Ovary (tissue), 9 donors: ENCODE measurements around the gene NTRK3. TPM values are rescaled to one million over a fixed set of nuclear protein-coding genes. Genes with fewer than 3 reads are reported as not detected.

Experiments
- DNase-seq, 5 donors: peaks; one replicate each; pipeline ENCODE4 v3.0.0-alpha.2; 2019 to 2020
- H3K27ac ChIP-seq, 2 donors: fragments of 200-600 bp; one replicate each; pipeline versions ENCODE4 v1.5.1 to v1.8.0; 2019 to 2022
- H3K27me3 ChIP-seq: fragments of 200-600 bp; one replicate; pipeline ENCODE4 v1.8.0; 2022
- H3K36me3 ChIP-seq: fragments of 200-600 bp; sonication (generic); one replicate; pipeline ENCODE4 v1.5.1; 2019
- H3K4me1 ChIP-seq: one replicate; pipeline ENCODE4 v1.8.1; 2013; ENCODE audit warnings: mild to moderate bottlenecking, moderate library complexity; ENCODE audit not compliant: insufficient read depth
- H3K4me3 ChIP-seq: fragments of 200-600 bp; sonication (generic); one replicate; pipeline ENCODE4 v1.5.1; 2017
- H3K9me3 ChIP-seq, 2 donors: fragments of 200-600 bp in 1 of 2; sonication (generic) in 1 of 2; one replicate each; pipeline versions ENCODE4 v1.5.1 to v1.8.1; 2013 to 2019; ENCODE audit warnings: mild to moderate bottlenecking in 1 of 2, moderate library complexity in 1 of 2
- CTCF ChIP-seq, 3 donors: fragments of 450-650 bp in 2 of 3; fragments of 200-600 bp in 1 of 3; IDR thresholded peaks; one replicate each; pipeline versions ENCODE4 v1.5.1 to v1.8.0; 2016 to 2022; ENCODE audit warnings: antibody characterized with exemption in 3 of 3, mild to moderate bottlenecking in 1 of 3
- EP300 ChIP-seq: sonication (generic); formaldehyde crosslinking; IDR thresholded peaks from one replicate; pipeline ENCODE4 v1.6.1; 2017; ENCODE audit warnings: antibody characterized with exemption
- POLR2A ChIP-seq: fragments of 450-650 bp; IDR thresholded peaks from one replicate; pipeline ENCODE4 v1.6.1; 2017; ENCODE audit warnings: antibody characterized with exemption, mild to moderate bottlenecking, moderate library complexity
- WGBS, 3 donors: extraction: QIAGEN DNeasy Blood & Tissue Kit in 1 of 3; methylation state at CpG; one replicate each; pipeline versions ENCODE4 v1.1.5 to v1.1.7; 2013 to 2017; 5-methylcytosine and 5-hydroxymethylcytosine counted together
- intact Hi-C, 4 donors: fragments of 100-400 bp; cut with DNase I; formaldehyde crosslinking; loops; one replicate each; pipeline versions ENCODE4 v1.11.0 to v1.15.1; 2022 to 2023
- polyA plus RNA-seq, 2 donors: library from polyadenylated mRNA; stranded (reverse); fragments of 200-250 nt in 1 of 2; fragments of 350-450 nt in 1 of 2; fragmentation: Illumina TruSeq in 1 of 2; extraction: RNeasy Lipid Tissue Mini Kit (QIAGEN cat#74804) in 1 of 2; gene quantifications; one replicate each; pipeline ENCODE4 v1.2.3, GENCODE V29; 2013 to 2014
- total RNA-seq, 7 donors: library from RNA; depleted of rRNA in 2 of 7; stranded (reverse); fragments of >200 nt in 2 of 7; fragmentation: NEBNext Ultra II Directional in 3 of 7; extraction: Animal tissue kit (Norgen Biotek cat#: 25700) in 3 of 7; gene quantifications; one replicate each; pipeline versions ENCODE4 v1.1.0 to v1.2.4, GENCODE V29; 2016 to 2023
- donor health status: DM: no; HTN: no; CAD: no; lungs with moderate emphysema.
- donor health status: DM: no; HTN: no; CAD: no.
- donor health status: Bipolar disorder and iron deficiency.
- donor health status: DM: yes; HTN: yes; CAD: no.
- donor health status: DM: no; HTN: no; CAD: no.
- donor health status: DM: yes; HTN: yes; CAD: no.

The NTRK3 gene
- total and polyA plus RNA-seq, 9 donors = 0.77 to 14.6 (median 2.7) TPM

- Histone ChIP-seq H3K9me3 (no peaks in the 10 kb centered on the region), H3K4me1 (no peaks in the 10 kb centered on the region), H3K27ac (no peak overlapping the region), H3K36me3 (no peaks in the 10 kb centered on the region), H3K4me3 (no peak overlapping the region), H3K27me3 (no peaks in the 10 kb centered on the region)
- WGBS, 3 donors = 70 to 73% (median 71%) methylated on average over 2 of the region's 2 CpGs
- no peak for DNase-seq
- intact Hi-C loops = no loop called here
- TF ChIP-seq POLR2A (no peak), CTCF (IDR thresholded peaks at IDR 0.05) (no peak), EP300 (no peak)
These were observed 269.8 kb downstream of the NTRK3 start for GRCh38 chr15:87986776-87987175.

GRCh38 chr15:87985451-87985850 is 271.1 kb downstream of the NTRK3 start:
- 61 to 76% (median 65%) methylated on average over 7 of the region's 7 CpGs for WGBS, 3 donors
- H3K9me3 ChIP-seq = no peaks in the 10 kb centered on the region
- H3K36me3 ChIP-seq = no peaks in the 10 kb centered on the region
- no peak overlapping the region for H3K4me3 ChIP-seq
- H3K4me1 ChIP-seq = no peaks in the 10 kb centered on the region
- DNase-seq = no peak
- no peaks in the 10 kb centered on the region for H3K27me3 ChIP-seq
- H3K27ac ChIP-seq = no peak overlapping the region
- intact Hi-C loops = no loop called here
- TF ChIP-seq POLR2A = no peak
- no peak for TF ChIP-seq EP300
- TF ChIP-seq CTCF (IDR thresholded peaks at IDR 0.05) = no peak

GRCh38 chr15:87981969-87982368 is 274.6 kb downstream of the NTRK3 start:
- DNase-seq = no peak
- H3K36me3 ChIP-seq = no peaks in the 10 kb centered on the region
- H3K9me3 ChIP-seq = no peaks in the 10 kb centered on the region
- 17 to 41% (median 21%) methylated on average over 6 of the region's 6 CpGs for WGBS, 3 donors
- H3K27ac ChIP-seq = no peak overlapping the region
- no peaks in the 10 kb centered on the region for H3K4me1 ChIP-seq
- H3K27me3 ChIP-seq = no peaks in the 10 kb centered on the region
- intact Hi-C loops = no loop called here
- TF ChIP-seq POLR2A (no peak), EP300 (no peak), CTCF (IDR thresholded peaks at IDR 0.05) (no peak)
- no peak overlapping the region for H3K4me3 ChIP-seq

- intact Hi-C loops = no loop called here
- no peak overlapping the region for H3K27ac ChIP-seq
These were observed 278.6 kb downstream of the NTRK3 start for GRCh38 chr15:87977907-87978306.

More at GRCh38 chr15:87977907-87978306, 278.6 kb downstream of the NTRK3 start:
- TF ChIP-seq POLR2A (no peak), EP300 (no peak), CTCF (IDR thresholded peaks at IDR 0.05) (no peak)
- WGBS, 3 donors = 79 to 93% (median 88%) methylated on average over 3 of the region's 3 CpGs
- Histone ChIP-seq H3K9me3 (no peaks in the 10 kb centered on the region), H3K4me3 (no peak overlapping the region), H3K27me3 (no peaks in the 10 kb centered on the region), H3K4me1 (no peaks in the 10 kb centered on the region), H3K36me3 (no peaks in the 10 kb centered on the region)
- DNase-seq = no peak
